ENCODE results near the gene NFIC.

The NFIC gene

GRCh38 chr19:3365836-3366752 is at the start of gene NFIC:
Gene NFIC (plus strand): TSS chr19:3366583. CDS start chr19:3366637, 54 bp downstream.
- Histone ChIP-seq H3K9me3 (no peaks in the 10 kb centered on the region), H3K4me1 (ENCODE audit: control insufficient read depth in 1 of 2, insufficient read depth in 1 of 2, low read depth in 1 of 2, low read length in 1 of 2) (peaks cover 53 to 63% of the 10 kb centered on the region in 2 experiments), H3K27ac (peak within 1 kb of the TSS; percentile 96), H3K36me3 (no peaks in the 10 kb centered on the region), H3K27me3 (no peaks in the 10 kb centered on the region), H3K4me3 (ENCODE audit: low read depth in 1 of 2, low read length in 1 of 2) (peak within 1 kb of the TSS; percentile 88 to 89)
- no peak for TF ChIP-seq CTCF (IDR thresholded peaks at IDR 0.05)

DNA sequence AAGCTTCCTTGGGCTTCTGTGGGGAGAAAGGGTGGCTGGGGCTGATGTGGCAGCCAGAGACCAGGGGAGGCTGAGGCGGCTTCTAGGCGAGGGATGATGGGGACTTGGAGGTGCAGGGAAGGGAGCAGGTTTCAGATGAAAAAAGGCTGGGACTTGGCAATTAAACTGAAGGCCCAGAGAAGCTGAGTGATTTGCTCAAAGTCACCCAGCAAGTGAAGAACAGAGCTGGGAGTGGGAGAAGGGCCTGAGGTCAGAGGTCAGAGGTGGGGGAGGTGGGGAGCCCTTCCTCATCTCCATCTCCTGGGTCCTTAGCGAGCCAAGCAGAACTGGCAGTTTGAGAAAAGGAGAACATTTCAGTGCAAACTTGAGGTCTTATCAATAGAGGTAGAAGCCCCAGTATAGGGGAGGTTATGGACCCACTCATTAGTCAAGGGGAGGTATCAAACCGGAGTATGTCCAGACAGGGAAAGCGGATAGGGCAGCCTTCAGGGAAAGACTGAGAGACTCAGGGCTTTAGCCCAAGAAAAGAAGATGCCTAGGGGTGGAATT is 49.6 kb upstream of the NFIC start:
- no peak overlapping the region for H3K27ac ChIP-seq
- H3K27me3 ChIP-seq, result peaks cover 60% of the 10 kb centered on the region
- H3K4me1 ChIP-seq (ENCODE audit: control insufficient read depth in 1 of 2, insufficient read depth in 1 of 2, low read depth in 1 of 2, low read length in 1 of 2), result no peaks in the 10 kb centered on the region
- H3K4me3 ChIP-seq (ENCODE audit: low read depth in 1 of 2, low read length in 1 of 2), result no peak overlapping the region
- TF ChIP-seq CTCF (IDR thresholded peaks at IDR 0.05), result no peak
- H3K9me3 ChIP-seq, result no peaks in the 10 kb centered on the region
- no peaks in the 10 kb centered on the region for H3K36me3 ChIP-seq

DNA sequence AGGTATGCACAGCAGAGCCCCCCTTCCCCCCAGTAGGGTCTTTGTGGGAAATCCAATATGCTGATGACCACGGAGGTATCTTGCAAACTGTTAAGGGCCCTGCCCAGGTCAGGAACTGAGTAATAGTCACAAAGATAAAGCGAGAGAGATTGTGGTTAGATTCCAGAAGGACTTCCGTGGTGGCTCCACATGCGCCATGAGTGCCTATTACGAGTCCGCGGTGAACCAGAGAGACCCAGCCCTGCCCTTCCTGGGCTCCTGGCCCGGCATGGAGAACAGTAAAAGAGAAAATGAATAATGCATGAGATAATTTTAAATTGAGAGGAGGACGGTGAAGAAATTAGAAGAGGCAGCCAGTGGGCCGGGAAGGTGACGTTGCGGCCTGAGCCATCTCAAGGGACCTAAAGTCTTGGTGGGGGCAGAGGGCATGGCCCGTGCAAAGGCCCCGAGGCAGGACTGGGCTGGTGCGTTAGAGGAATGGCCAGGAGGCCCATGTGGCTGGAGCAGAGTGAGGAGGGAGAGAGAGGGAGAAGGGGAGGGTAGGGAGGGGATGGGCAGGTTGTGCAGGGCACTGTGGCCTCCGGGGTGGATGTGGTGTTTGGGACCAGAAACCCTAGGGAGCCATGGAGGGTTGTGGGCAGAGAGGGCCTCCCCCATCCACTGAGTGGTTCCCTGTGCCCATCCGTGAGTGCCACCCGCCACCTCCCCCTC is 46.6 kb upstream of the NFIC start:
- no peaks in the 10 kb centered on the region for H3K9me3 ChIP-seq
- TF ChIP-seq CTCF (IDR thresholded peaks at IDR 0.05), result no peak
- peaks cover 31% of the 10 kb centered on the region for H3K27me3 ChIP-seq

GRCh38 chr19:3320354-3320670 is 46.1 kb upstream of the NFIC start:
- H3K4me3 ChIP-seq (ENCODE audit: low read depth in 1 of 2, low read length in 1 of 2), result no peak overlapping the region
- no peaks in the 10 kb centered on the region for H3K9me3 ChIP-seq
- H3K27me3 ChIP-seq, result peaks cover 29% of the 10 kb centered on the region
- no peak overlapping the region for H3K27ac ChIP-seq
- no peaks in the 10 kb centered on the region for H3K4me1 ChIP-seq (ENCODE audit: control insufficient read depth in 1 of 2, insufficient read depth in 1 of 2, low read depth in 1 of 2, low read length in 1 of 2)
- no peaks in the 10 kb centered on the region for H3K36me3 ChIP-seq
- no peak for TF ChIP-seq CTCF (IDR thresholded peaks at IDR 0.05)

More for the DNA sequence above, 46.6 kb upstream of the NFIC start:
- Histone ChIP-seq H3K27ac (no peak overlapping the region), H3K4me3 (ENCODE audit: low read depth in 1 of 2, low read length in 1 of 2) (no peak overlapping the region), H3K36me3 (no peaks in the 10 kb centered on the region), H3K4me1 (ENCODE audit: control insufficient read depth in 1 of 2, insufficient read depth in 1 of 2, low read depth in 1 of 2, low read length in 1 of 2) (no peaks in the 10 kb centered on the region)

GRCh38 chr19:3320853-3321252 is 45.5 kb upstream of the NFIC start:
- Histone ChIP-seq H3K4me1 (ENCODE audit: control insufficient read depth in 1 of 2, insufficient read depth in 1 of 2, low read depth in 1 of 2, low read length in 1 of 2) (no peaks in the 10 kb centered on the region), H3K27me3 (peaks cover 29% of the 10 kb centered on the region), H3K36me3 (no peaks in the 10 kb centered on the region), H3K27ac (no peak overlapping the region), H3K9me3 (no peaks in the 10 kb centered on the region), H3K4me3 (ENCODE audit: low read depth in 1 of 2, low read length in 1 of 2) (no peak overlapping the region)
- TF ChIP-seq CTCF (IDR thresholded peaks at IDR 0.05), result no peak
